Adipose tissue (tissue), 3 donors: Measurements from ENCODE around the gene RHOBTB3. TPM values are rescaled to one million over a fixed set of nuclear protein-coding genes. Genes with fewer than 3 reads are reported as not detected.
"Not testable (repeated sequence)": the region's sequence is repeated elsewhere in the genome, so short reads cannot be mapped to it uniquely, and the experiment has no call there.

Experiments used
- H3K27ac ChIP-seq: one replicate; pipeline ENCODE4 v1.5.1; 2013; ENCODE audit warnings: low read depth, low read length
- WGBS, 3 donors: extraction: QIAGEN DNeasy Blood & Tissue Kit; methylation state at CpG; one replicate each; pipeline ENCODE4 v1.1.7; 2013; 5-methylcytosine and 5-hydroxymethylcytosine counted together
- polyA plus RNA-seq, 3 donors: library from polyadenylated mRNA; stranded (reverse); fragments of 200-250 nt; gene quantifications; one replicate each; pipeline ENCODE4 v1.2.3, GENCODE V29; 2013
- donor health status: healthy with polysubstance abuse.
- donor health status: Bipolar disorder and iron deficiency.
- donor health status: healthy.

The RHOBTB3 gene
- polyA plus RNA-seq, 3 donors, result 75.1 to 81.4 (median 77.9) TPM

DNA sequence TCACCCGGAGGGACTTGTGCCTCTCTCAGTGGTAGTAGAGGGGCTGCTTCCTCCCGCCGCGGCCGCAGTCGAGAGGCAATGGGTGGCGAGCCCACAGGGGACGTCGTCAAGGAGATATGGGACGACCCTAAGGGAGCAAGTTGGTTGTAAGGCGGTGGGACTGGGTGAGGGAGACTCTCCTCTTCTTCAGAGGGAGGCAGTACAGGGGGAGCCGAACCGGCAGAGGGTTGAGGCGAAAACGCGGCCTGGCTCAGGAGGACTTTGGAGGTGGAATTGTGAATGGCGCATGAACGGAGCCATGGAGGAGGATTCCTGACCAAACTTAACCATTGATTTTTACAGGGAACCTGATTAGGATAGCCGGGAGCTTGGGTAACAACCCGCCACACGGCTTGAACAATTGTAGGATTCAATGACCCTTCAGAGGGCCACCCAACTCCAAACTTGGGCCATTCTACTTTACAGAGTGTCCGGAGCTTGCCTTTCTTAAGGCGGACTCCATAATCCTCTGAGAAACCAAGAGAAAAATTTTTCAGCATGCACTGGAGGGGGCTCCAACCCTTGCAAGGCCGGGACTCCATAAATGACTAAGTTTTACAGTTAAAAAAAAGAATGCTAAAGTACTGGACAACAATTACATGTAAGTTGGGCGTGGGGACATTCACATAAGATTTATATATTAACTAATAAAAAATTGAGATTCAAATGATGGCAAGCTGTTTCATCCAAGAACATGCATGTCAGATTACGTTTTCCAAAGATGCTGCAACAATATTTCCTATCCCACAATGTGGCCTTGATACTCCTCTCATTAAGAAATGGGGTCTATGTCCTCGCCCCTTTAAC is 19.4 kb upstream of the RHOBTB3 start:
- no peak overlapping the region for H3K27ac ChIP-seq
- WGBS, 3 donors, result 93 to 95% (median 94%) methylated on average over 27 of the region's 27 CpGs

DNA sequence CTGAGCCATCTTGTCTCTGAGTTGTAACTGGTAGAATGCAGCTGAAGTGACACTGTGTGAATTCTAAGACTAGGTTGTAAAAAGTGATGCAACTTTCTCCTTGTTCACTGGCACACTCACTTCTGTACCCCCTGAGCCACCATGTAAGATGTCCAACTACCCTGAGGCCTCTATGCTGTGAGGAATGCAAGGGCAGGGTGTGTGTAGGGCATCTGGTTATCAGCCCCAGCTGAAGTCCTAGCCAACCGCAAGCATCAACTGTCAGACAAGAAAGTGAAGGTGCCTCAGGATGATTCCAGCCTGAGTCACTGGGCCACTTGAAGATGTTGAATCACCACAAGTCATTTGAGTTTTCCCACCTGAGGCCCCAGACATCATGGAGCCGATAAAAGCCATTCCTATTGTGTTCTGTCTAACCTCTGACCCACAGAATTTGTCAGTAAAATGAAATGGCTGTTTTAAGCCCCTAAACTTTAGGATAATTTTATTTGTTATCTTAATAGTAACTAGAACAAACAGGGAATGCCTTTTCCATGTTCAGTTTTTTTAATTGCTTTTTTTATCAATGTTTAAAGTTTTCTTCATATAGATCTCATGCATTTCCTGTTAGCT is 18.7 kb upstream of the RHOBTB3 start:
- WGBS, 3 donors, result 78 to 86% (median 80%) methylated on average over 2 of the region's 2 CpGs
- no peak overlapping the region for H3K27ac ChIP-seq

DNA sequence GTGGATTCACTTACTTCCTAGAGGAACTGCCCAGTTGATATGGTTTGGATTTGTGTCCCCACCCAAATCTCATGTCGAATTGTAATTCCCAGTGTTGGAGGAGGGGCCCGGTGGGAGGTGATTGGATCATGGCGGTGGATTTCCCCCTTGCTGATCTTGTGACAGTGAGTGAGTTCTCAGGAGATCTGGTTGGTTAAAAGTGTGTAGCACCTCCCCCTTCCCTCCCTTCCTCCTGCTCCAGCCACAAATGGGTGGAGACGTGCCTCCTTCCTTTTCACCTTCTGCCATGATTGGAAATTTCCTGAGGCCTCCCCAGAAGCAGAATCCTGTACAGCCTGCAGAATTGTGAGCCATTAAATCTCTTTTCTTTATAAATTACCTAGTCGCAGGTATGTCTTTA is 17.9 kb upstream of the RHOBTB3 start:
- WGBS, 3 donors, result 86 to 92% (median 90%) methylated on average over 4 to 5 of the region's 5 CpGs
- not testable (repeated sequence) for H3K27ac ChIP-seq

DNA sequence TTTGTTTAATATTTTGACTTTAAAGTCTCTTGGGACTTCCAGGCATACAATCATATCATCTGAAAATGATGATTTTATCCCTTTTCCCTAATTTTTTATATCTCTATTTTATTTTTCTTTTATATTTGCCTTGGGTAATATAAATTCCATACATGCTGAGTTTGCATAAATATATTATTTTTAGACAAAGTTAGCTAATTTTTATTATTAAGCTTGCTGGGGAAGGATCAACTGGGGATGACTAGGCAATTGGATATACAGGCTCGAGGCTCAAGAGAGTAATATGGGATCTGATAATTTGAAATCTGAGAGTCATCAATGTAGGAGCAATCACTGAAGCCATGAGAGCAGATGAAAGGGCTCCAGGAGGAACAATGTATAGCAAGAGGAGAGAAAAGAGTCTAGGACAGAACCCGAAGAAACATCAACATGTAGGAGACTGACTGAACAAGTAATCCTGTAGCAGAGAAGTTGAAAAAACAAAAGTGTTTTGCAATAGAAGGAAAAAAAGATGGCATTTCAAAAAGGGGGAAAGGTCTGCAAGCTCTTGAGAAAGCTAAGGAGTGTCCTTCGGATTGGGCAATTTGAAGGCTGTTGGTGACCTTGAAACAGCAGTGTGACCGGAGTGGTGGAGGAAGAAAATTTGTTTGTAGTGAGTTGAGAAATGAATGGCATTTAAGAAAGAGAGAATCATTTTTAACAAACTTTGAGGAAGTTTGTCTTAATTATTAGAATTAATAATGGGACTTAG is 17.0 kb upstream of the RHOBTB3 start:
- H3K27ac ChIP-seq, result no peak overlapping the region
- WGBS, 3 donors, result 72% methylated on average over 4 of the region's 4 CpGs

DNA sequence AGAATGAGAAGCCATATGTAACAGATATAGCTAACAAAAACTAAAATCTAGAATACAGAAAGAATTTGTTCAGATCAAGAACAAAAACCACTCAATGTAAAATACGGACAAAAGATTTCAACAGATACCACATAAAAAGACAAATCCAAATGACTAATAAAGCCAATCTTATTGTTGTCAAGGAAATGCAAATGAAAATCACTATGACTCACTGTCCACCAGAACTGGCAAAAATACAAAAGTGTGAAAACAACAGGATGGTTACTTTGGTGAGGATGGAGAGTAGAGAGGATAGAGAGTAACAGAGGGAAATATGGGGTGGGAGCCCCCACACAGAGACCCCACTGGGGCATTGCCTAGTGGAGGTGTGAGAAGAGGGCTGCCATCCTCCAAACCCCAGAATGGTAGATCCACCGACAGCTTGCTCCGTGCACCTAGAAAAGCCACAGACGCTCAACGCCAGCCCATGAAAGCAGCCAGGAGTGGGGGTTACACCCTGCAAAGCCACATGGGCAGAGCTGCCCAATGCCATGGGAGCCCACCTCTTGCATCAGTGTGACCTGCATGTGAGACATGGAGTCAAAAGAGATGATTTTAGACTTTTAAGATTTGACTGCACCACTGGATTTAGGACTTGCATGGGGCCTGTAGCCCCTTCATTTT is 15.2 kb upstream of the RHOBTB3 start:
- H3K27ac ChIP-seq, result no peak overlapping the region
- WGBS, 3 donors, result 86 to 97% (median 92%) methylated on average over 5 of the region's 5 CpGs

DNA sequence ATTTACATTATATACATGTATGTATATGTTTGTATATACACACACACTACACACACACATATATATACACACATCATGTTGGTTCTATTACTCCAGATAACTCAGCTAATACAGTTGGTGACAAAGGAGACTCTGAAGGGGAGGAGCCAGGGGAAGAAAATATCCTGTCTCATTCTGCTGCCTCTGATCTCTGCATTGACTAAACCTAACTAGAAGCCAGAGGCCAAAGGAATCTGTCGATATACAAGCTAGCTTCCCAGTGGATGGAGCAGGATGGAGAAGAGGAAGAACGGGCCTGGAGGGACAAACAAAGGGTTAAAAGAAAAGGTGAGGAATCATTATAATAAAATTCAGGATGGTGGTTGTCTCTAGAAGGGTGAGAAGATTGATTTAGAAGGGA is 13.7 kb upstream of the RHOBTB3 start:
- WGBS, 3 donors, result 87 to 92% (median 91%) methylated on average over 2 of the region's 2 CpGs
- H3K27ac ChIP-seq, result no peak overlapping the region

DNA sequence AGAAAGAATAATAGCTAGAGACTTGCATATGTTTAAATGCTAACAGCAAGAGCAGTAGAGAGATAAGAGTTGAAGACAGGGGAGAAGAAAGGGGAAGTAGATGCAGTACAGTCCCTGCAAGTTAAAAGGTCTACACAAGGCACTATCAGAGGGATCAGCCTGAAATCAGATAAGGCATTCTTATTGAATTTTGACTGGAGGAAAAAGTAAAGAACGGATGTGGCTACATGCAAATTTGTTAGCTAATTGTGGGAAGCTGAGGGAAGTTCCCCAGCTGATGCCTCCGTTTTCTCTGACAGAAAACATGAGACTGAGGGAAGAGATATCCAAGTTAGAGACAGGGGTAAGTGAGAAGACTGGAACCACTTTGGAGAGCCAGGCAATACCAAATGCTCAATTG is 12.9 kb upstream of the RHOBTB3 start:
- 48 to 57% (median 54%) methylated on average over 2 of the region's 2 CpGs for WGBS, 3 donors
- H3K27ac ChIP-seq, result no peak overlapping the region

DNA sequence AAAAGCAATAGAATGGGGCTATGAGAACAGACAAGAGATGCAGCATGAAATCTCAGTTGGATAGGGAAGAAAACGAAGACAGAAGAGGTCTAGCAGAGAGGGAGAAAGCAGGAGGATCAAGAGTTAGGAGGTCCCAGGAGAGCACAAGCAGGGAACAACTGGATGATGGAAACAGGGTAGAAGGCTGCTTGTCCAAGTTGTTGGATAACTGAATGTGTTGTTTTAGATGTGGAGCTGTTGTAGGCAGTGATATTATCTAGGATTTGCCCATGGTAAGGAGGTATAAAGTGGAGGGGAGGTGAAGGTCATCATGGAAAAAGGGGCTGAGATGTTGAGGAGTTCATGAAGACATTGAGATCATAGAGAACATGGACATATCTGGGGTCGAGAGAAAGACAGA is 12.4 kb upstream of the RHOBTB3 start:
- no peak overlapping the region for H3K27ac ChIP-seq
- WGBS, 3 donors, result 80 to 87% (median 84%) methylated on average over 2 of the region's 2 CpGs

DNA sequence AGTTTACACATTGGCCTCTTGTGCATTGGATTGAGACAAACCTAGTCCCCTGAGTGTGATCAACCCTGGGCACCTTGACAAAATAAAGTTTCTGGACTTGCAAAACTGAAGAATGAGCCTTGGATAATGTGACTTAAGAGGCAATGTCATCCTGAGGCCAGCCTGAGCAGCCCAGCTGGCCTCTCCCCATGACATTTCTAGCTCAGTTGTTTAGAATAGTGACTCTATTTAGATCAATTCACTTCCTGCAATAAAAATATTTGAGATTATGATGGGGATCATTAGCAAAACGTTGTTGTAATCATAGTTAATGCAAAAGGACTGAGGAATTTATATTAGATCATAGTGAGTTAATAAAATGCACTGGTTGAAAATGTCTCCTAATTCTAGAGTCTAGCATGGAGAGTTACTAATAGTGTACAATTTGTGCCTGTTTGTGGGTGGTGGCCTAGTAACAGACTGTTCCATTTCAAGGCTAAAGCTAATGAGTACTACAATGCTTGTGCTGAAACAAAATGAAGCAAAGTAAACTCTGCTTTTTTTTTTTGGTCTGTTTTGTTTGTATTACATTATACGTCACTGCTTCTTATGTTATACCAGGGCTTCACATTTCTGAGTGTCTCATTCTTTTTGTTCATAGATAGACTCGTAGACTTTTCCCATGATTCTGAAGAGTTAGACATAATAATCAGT is 10.9 kb upstream of the RHOBTB3 start:
- H3K27ac ChIP-seq, result no peak overlapping the region
- 27 to 66% (median 64%) methylated on average over 3 of the region's 3 CpGs for WGBS, 3 donors

DNA sequence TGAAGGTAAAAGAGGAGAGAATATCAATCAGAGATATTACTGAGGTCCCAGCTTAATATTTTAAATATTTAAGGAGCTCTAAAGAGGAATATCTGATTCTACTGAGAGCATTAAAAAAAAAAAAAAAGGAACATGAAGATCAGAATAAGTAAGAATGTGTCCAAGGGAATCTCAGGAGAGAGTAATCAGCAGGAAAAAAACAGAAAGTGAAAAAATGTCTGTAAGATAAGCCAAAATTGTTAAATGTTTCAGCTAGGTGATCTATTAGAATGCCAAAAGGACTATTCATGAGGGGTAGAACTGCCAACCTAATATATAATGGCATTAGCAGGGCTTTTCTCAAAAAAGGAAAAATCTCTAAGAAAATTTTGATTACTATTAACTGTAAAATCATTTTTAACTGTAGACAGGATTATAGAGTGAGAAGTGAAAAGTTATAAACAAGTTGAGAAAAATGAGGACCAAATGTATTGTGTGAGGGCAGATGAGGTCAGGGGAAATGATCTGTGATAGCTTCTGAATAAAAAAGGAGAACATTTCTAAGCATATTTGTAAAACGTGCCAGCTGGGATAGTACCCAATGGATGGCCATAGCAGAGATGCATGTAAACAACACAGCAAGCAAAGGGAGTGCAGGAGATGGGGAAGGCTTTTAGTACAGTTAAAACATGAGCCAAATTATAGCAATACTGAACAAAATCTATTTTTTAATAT is 9.4 kb upstream of the RHOBTB3 start:
- no peak overlapping the region for H3K27ac ChIP-seq
- 26 to 44% (median 38%) methylated on average over 1 of the region's 1 CpG for WGBS, 3 donors

DNA sequence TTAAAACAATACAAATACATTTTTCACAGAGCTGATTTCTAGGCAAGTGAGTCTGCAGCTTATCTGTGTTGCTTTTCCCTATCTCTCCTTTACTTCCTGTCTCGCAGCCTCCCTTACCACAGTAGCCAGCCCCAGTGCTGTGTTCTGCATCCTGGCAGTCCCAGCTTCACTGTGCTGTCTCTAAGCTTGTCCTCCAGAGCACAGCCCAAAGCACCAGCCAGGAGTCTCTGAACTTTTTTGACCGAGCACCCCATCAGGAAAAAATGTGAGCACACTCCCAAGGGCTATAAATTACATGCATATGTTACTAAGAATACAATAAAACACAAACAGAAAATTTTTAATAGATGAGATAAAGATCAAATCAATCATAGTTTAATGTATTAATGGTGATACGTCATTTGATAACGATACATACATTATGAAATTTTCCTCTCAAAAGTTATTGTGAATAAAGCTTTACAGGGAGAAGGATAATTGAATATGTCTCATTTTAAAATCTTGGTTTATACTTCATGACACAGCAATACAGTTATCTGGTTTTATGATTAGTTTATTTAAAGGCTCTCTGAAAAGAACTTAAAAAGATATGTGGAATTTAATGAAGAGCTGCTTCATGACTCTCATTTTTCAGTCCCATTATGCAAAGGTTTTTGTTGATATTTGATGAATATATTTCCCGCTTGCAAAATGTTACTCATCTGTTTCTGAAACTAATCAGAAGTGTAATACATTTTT is 7.3 kb upstream of the RHOBTB3 start:
- WGBS, 3 donors, result 59 to 65% (median 64%) methylated on average over 5 of the region's 5 CpGs
- no peak overlapping the region for H3K27ac ChIP-seq

DNA sequence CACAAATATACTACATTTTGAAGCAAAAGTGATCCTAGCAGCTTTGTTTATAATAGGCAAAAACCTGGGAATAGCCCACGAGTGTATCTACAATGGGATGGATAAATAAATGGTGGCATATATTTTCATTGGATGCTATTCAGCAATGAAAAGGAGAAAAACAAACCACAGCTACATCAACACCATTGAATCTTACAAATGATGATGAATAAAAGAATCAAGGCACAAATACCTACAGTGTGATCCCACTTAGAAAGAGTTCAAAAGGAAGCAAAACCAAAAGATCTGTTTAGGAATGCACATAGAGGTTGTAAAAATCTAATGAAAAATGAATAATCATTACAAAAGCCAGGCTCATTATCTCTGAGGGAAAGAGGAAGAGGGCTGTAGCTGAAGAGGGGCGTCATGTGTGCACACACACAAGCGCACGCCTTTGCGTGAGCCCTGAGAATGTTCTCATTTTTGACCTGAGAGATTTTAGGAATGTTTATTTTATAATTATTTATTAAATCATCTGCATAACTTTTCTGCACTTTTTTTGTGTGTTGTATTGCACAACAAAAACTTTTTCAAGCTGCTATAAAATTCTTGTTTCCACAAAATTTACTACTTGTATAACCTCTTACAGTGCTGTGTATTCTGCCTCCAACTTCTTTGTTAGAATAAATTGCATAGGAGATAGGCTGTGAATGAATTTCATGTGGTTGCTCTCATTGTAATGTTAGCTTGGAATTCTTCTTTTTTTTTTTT is 5.9 kb upstream of the RHOBTB3 start:
- no peak overlapping the region for H3K27ac ChIP-seq
- whole genome bisulfite sequencing, 3 donors, result 44 to 66% (median 45%) methylated on average over 5 of the region's 5 CpGs

DNA sequence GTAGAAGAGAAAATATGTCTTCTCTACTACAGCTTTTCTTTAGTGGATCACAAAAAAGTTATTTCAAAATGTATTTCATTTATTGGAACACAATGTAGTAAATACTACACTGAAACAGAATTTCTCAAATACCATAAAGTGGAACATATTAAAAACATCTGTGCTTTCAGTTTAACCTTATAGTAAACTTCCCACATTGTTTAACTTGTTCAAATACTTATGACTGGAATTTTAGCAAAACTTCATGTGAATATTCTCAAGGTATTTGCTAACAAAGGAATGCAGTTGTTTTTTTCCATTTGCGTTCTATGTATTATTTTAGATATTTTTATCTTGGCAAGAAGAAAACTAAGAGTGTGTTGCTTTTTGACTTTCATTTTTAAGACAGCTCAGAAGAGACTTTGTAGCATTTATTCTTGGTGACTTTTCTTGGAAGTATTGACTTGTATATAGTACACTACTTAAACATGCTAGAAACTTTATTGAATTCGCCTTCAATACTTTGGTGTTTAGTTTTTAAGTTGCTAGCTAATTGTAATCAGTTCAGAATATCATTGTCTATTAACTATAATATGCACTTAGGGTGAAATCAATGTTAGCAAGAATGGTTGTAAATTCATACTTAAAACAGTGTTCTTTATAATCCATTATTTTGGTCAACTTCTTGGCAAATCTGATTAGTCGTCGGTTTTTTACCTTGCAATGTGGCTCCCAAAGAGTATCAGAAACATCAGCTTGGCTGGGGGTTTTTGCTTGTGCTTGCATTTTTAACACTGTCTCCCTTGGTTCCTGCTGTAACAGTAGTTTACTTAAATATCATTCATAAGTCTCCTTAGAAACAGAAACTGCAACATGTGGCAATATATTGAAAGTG is 5.0 kb upstream of the RHOBTB3 start:
- H3K27ac ChIP-seq, result no peak overlapping the region
- WGBS, 3 donors, result 46 to 63% (median 61%) methylated on average over 4 of the region's 4 CpGs

DNA sequence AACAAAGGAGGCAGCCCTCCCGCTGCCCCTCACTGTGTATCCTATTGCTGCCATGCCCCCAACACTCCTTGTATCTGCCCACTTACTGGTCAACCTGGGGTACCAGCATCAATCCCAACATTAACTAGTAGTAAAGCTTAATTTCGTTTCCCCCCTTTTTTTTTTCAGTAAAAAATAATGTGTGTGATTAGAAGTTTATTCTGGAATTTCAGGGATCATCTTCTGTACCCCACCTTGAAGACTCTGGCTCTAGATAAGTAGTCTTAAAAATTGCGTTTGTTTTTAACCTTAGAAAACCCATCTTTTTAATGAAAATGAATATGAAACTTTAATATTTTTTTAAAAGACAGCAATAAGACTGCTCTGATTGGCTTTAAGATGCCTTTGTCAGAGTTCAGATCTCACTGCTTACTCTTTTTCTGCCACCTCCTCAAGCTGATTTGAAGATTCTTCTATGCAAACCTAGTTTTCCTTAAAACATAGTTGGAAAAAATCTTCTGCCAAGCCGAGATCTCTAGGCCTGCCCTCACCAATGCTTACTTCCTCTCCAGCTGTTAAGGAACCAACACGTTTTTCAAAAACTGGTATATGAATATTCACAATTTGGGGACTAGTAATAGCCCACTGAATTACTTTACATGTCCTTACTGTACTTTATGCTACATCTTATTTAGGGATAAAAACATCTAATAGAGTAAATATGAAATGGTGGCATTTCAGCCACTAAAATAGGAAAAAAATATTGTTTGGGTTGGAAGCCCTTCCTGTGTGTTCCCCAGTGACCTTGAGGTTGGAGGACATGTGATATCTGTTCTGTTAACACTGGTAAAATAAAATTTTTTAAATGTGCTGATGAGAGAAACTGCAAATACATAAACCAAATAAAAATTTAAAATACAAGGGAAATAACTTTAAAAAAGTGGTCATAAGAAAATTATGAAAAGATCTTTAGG is 4.0 kb upstream of the RHOBTB3 start:
- H3K27ac ChIP-seq, result no peak overlapping the region
- 52 to 55% (median 53%) methylated on average over 5 of the region's 5 CpGs for WGBS, 3 donors
